ENCODE data around the gene TMEM171.

TMEM171 gene, protein sequence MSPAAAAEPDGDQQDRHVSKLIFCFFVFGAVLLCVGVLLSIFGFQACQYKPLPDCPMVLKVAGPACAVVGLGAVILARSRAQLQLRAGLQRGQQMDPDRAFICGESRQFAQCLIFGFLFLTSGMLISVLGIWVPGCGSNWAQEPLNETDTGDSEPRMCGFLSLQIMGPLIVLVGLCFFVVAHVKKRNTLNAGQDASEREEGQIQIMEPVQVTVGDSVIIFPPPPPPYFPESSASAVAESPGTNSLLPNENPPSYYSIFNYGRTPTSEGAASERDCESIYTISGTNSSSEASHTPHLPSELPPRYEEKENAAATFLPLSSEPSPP

DNA sequence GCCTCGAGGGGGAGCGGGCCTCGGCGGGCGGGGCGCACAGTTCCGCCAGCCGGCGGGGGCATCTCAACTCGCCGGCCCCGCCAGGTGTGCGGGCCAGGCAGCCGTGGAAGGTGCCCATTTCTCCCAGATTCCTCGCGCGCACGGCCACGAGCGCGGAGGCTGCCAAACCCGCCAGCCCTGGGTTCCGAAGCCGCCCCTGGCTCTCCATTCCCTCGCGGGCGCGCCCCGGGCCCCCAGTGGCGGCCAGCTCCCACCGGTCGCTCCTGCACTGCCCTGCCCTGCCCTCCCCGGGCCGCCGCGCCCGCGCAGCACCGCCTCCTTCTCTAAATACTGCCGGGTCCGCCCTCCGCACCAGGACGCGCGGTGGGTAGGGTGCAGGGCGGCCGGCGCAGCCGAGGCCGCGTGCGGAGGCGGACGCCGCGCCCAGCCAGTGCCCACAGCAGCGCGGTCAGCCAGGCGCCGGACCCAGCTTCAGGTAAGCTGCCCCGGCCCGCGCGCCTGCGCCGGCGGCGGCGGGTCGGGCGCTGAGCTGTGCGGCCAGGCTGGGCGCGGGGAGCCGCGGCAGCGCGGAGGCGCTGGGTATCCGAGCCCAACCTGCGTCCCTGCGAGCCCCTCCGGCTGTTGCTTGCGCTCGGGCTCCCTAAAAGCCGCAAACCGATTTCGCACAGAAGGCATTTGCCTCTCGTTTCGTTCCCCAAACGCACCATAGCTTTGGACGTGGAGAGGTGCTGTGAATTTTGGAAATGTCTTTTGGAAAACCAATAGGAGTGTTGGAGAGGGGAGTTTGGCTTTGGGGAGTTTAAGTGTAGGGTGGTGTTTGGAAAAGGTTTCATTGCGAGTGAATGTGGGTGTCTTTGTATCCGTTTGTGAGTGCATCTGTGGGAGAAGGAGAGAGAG lies at the start of gene TMEM171:
TSS of gene TMEM171 (plus strand) at position 354 of the 897 bp plus-strand sequence. CDS start 2,799 bp downstream, outside the sequence.
- peak; percentile 50 for DNase-seq

DNA sequence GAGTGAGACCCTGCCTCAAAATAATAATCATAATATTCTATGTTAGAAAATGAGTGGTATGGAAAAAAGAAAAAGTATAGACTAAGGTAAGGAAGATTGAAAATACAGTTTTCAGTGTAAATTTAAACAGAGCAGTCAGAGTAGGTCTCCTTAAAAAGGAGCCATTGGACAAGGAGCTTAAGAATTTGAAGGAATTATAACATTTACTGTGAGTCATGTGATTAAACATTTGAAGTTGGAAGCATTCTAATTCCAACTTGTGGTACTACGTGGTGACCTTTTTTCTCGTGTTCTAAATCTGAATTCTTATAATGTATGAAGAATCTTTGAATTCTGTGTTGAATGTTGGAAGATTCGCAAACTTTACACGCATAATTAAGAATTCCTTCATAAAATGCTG lies 39.3 kb upstream of the TMEM171 start:
- no peak for DNase-seq

DNA sequence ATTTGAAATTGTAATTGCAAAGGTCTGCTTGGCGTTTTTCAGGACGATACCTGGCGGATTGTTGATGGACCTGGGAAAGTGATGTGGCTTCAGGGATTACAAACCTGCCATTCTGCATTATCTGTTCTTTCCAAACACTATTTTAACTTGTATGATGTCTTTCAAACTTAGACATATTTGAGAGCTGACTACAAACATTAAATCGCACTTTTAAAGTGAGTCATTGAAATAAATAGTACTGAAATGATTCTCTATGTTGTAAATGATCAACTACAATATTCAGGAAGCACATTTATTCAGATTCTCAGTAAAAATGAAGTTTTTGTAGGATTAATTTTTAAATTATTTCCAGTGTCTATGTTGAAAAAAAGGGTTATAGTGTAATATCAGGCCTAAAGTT lies 32.3 kb upstream of the TMEM171 start:
- no peak for DNase-seq

DNA sequence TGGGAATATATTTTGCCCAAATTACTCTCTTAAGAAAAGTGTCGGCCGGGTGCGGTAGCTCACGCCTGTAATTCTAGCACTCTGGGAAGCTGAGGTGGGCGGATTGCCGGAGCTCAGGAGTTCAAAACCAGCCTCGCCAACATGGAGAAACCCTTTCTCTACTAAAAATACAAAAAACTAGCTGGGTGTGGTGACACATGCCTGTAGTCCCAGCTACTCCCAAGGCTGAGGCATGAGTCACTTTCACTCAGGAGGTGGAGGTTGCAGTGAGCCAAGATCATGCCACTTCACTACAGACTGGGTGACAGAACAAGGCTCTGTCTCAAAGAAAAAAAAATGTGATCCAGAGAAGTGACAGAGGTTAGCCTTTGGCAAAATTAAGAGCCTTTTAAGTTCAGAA lies 26.4 kb upstream of the TMEM171 start:
- DNase-seq = peak; percentile 39

DNA sequence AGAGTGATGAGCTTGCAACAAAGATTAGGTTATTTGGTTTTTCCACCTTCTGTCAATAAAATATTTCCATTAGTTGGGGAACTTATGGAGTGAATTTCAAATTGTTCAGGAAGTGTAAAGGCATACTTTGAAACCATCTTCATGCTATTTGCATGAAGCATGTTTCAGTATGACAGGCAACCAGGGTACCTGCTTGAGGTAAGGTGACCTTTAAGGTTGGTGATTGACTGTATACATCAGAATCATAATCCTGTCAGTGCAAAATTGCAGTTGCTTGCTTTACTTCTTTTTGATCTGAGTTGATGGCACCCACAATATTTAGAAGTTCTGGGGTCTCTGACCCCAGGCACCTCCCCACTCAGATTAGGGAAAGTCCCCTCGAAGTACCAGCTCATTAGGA lies 26.0 kb upstream of the TMEM171 start:
- DNase-seq = no peak

DNA sequence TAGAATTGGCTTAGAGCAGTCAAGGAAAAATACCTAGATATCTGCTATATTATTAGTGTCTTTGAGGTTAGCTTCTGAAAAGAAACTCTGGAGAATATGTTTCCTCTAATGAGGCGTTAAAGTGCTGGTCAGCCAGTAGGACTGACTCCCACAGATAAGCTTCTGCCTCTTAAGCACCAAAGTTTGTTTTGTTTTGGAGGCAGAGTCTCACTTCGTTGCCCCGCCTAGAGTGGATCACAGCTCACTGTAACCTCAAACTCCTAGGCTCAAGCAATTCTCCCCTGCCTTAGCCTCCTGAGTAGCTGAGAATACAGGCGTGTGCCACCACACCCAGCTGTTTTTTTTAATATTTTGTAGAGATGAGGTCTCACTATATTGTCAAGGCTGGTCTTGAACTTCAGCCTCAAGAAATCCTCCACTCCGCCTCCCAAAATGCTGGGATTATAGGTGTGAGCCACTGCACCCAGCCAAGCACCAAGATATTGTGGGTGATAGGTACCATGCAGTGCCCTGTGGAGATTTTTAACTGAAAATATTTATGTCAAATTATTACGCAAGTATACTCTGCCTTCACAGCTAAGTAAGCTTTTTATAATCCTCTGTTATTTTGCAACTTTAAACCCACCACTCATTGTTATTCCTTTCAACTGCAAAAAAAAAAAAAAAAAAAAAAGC lies 24.7 kb upstream of the TMEM171 start:
- DNase-seq = no peak

DNA sequence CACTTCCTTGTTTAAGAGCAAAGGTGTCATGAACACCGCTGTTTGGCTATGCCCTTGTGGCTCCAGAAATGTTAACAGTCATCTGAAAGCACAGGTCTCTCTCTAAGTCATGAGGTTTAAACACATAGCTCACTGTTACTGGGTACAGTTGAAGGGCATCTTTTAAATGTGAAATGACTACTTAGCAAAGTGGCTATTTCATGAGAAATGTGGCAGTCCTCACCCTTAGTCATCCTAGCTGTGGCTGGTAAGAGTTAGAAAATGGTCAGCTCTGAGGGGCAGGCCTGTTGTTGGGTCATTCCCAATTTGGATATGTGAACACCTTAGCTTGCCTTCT lies 24.2 kb upstream of the TMEM171 start:
- DNase-seq = no peak

DNA sequence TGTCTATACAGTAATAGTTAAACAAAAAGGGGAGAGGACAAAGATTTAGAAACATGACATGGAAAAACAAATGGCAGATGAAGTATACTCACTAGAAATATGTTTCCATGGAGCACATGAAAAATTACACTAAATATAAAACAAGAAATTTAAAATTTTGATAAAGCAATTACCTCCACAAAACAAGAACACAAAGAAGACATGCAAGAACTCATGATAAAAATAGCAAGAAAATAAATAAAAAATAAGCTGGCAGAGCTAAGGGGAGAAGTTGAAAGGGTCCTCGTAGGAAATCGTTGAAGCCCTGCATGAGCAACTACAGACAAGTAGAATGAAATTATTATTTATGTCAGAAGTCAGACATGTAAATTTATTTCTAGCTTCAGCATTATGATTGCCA lies 22.6 kb upstream of the TMEM171 start:
- DNase-seq = no peak

DNA sequence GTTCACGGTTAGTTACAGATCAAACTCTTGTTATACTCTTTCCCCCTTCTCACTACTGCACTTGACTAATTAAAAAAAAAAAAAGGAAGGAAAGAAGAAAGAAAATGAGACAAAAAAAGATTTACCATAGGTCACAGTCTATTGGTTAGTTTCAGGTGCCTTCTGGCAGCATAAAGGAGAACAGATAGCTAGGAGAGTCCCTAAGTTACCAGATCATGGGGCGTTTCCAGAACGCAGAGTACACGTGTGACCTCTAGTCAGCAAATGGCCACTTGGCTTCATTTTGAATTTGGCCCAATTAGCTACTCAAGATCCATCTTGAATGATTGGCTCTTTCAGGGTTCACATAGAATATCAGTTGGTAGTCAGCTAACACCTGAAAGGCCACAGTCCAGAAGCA lies 20.3 kb upstream of the TMEM171 start:
- DNase-seq = no peak

DNA sequence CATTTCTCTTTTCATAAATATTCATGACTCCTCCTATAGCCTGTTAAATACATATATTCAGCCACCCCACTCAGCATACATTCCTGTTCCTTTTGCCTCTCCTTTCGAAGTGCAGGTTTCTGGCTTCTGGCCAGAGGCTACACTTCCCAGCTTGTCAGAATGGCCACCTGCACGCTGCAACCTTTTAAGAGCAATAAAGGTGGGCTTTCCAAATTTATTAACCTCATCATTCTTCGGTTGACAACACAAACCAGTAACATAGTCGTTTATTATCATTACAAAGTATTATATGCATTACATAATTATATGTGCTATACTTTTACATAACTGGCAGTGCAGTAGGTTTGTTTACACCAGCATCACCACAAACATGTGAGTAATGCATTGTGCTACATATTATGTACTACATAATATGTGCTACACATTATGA lies 16.5 kb upstream of the TMEM171 start:
- no peak for DNase-seq

DNA sequence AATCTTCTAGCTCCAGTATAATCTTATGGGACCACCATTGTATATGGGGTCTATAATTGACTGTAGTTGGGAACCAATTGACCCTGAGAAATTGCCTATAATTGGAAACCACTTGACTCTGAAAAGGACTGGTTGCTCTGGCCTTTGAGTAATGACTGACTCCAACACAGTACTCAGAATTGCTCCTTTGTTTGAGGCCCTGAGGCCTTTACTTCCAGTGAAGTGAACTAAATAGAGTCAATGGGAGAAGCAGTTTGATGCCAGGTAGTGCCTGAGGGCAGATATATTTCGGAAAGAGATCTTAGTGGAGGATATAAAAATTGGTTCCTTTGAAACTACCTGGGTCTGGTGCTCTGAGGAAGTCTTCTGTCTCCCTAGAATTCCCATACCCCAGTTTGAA lies 16.0 kb upstream of the TMEM171 start:
- no peak for DNase-seq

DNA sequence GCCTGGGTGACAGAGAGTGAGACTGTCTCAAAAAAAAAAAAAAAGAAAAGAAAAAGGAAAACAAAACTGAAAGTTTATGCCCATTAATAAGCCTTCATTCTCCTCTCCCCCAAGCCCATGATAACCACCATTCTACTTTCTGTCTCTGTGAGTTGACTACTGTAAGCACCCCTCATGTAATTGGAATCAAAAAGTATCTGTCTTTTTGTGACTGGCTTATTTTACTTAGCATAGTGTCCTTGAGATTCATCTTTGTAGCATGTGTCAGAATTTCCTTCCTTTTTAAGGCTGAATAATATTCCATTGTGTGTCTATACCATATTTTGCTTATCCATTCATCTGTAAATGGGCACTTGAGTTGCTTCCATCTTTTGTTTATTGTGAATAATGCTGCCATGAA lies 14.0 kb upstream of the TMEM171 start:
- no peak for DNase-seq

DNA sequence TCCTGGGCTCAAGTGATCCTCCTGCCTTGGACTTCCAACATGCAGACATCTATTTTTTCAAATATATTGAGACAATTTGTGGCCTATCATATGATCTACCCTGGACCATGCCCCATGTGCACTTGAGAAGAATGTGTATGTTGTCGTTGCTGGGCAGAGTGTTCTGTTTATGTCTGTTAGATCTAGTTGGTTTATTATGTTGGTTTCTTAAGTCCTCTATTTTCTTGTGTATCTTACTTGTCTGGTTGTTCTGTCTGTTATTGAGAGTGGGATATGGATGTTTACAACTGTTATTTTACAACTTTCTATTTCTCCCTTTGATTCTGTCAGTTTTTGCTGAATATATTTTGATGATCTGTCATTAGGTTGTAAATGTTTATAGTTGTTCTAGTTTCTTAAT lies 10.2 kb upstream of the TMEM171 start:
- DNase-seq = no peak

DNA sequence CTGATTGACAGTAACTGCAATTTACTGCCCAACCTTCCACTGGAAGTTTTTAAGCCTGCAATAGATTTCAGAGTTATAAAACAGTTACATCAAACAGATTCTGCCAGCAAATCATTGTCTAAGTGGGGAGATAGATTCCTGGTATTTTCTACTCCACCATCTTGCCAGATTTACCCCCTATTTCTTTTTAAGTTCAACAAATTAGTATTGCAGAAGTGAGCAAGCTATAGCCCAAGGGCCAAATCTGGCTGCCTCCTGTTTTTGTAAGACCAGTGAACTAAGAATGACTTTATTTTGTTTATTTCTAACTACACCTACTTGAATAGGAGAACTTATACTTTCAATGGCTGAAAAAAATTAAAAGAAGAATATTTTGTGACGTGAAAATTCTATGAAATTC lies 8.8 kb upstream of the TMEM171 start:
- DNase-seq = no peak

DNA sequence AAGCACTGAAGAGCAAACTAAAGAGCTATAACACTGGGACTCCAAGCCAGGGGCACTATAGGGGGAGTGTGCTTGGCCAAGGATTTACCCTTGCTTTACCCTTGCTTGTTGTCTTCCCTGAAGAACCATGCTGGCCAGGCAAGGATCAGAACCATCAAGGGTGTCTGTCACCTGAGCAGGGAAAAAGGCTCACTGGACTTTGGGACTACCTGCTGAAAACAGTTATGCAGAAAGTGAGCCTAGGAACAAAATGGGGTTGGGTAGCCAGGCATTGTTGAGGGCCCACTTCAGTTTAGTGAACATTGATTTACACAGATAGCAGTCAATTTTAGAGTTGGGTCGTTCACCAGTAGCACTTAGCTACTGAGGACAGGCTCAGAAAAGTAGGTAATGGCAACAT lies 8.0 kb upstream of the TMEM171 start:
- no peak for DNase-seq

DNA sequence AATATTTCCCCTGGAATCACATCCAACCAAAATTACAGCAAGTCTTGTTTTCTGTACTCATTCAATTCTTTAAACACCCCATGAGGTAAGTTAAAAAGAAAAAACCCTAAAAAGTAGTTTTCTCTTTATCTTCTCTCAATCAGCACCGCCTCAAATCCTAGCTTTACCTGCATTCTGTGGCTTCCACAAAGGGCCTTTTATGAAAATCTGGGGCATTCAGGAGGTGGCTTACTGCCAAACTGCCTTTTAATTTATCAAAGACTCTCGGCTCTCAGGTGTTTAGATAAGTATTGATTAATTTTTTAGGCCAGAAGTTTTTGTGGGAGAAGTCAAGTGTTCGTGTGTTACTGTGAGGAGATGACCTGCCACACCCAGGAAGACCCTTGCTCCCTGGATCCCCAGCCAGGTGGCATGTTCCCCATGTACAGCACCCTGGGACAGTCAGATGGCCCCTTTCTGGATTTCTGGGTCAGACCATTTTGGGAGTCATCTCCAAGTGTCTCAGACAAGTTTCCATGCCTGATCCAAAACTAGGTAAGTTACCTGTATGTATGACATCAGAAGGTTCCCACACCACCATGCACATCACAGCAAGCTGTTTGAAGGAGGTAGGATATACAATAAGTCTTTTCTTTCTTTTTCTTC lies 6.2 kb upstream of the TMEM171 start:
- no peak for DNase-seq

DNA sequence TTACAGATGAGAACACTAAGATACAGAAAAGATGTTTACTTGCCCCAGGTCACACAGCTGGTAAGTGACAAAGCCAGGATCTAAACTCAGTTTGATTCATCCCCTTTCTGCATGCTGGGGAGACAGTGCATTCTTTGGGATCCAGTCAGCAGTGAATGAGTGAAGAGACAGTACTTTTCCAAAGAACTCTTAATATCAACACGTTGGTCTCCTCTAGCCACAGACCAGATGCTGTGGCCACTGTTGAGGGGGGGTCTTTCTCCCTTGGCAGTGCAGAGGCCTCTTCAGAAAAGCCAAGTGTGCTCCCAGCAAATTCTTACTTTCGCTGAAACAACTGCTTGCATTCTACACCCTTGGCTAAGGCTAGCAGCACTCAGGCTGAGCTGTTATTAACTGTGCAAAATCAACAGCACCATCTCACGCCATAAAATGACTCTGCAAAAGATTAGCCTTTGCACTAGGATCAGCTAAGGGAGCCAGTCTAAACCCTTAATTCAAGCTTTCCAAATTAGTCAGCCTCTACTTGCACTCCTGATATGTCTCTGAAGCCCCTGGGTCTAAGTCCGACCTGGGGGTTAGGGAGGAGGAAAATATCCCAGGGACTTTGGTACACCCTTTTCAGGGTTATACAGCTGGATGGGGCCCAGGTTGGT lies 4.8 kb upstream of the TMEM171 start:
- no peak for DNase-seq

DNA sequence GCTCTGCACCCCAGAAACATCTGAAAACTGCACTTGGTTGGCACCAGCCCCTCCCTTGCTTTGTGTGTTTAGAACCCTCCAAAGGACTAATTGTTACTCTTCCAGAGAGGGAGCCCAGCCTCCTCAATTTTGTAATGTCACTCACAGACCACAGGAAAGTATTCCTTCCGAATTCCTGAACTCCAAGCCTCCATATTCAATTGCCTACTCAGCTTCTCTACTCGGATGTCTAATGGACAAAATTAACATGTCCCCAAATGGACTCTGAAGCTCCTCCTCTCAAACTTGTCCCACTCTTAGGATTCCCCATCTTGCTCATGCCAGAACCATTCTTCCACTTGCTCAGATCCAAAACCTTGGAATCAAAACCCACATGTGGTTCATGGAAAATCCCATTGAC lies 3.9 kb upstream of the TMEM171 start:
- DNase-seq = no peak

DNA sequence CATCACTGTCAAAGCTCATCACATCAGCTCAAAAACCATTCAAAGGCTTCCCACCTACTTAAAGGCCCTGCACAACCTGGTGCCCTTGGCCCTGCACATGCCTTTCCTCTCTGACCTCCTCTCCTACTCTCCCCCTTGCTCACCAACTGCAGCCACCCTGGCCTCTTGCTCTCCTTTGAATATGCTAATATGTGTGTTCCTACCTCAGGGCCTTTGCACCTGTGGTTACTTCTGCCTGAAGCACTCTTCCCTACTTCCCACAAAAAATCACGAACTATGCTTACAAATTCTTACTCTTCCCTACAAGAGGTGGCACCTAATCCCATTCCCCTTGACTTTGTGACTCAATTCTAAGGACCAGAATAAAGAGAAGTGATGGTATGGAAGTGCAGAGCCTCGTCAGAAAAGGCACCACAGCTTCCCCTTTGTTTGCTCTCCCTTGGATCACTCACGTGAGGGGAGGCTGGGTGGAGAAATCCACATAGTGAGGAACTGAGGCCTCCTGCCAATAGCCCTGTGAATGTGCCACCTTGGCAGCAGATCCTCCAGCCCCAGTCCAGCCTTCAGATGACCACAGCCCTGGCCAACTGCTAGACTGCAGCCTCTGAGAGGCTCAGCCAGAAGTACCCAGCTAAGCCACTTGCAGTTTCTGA lies 3.2 kb upstream of the TMEM171 start:
- no peak for DNase-seq

DNA sequence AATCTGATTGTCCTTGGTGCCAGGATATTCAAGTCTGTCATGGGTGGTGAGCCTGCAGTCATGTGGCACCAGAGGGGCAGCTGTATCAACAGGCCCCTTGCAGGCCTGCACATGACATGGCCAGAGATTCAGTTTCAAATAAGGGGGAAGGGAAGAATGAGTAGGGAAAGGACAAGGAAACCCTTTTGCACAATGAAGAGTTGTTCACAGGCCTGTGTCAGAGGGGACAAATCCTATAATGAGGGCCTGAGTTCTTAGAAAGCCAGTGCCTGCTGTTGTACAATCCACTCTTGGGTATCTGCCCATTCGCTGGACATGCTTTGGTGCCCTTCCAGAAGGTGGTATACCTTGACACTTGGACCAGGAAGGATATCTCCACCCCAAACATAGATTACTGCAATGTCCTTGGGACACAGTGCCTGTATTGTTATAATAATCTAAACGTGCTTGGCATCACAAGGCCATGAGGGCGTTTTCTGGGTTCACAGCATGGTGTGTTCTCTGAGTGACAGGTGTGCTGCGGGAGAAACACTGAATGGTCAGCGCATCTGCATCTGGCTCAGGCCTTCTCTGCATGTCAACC lies 1.9 kb upstream of the TMEM171 start:
- no peak for DNase-seq

DNA sequence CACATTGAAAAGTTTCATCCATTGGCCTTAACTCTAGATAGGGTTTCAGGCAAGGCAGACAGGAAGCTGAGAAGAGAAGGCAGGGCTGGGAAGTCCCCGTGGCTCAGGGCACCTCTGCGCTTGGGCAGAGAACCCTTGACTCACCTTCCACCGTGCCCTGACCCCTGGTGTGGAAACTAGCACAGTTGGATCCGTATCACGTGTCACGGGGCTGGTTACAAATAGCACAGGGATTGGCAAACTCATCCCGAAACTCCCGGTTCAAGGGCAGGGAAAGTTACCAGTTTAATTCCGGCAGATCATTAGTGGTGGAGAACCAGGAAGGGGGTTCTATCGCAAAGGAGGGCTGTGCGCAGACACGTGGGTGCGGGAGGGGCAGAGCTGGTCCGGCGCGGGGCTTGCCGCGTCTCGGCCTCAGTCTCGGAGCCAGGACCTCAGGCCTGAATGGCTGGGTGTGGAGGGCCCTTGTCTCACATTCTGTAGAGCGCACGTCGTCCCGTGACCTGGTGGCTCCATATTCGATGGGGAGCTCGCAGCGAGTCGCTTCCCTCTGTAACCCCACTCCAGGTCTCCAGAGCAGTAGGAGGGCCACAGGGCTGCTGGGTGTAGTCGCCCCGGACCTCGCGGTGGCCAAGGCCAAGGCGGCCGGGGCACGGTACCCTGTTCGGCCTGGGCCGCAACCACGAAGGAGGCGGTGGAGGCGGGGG lies 771 bp upstream of the TMEM171 start:
- no peak for DNase-seq
